Activated CD4-positive, alpha-beta T cell treated with anti-CD3 and anti-CD28 coated beads for 24 hours (primary cell): ENCODE results near the gene SIRT1.
"Not testable (repeated sequence)": the region's sequence is repeated elsewhere in the genome, so short reads cannot be mapped to it uniquely, and the experiment has no call there.

ENCODE experiments used
- DNase-seq, 2 donors: peaks; one replicate each; pipeline ENCODE4 v3.0.0-alpha.2; 2020; ENCODE audit warnings: low read depth in 2 of 2

The SIRT1 gene

GRCh38 chr10:67884313-67884841 is at the start of gene SIRT1:
TSS of gene SIRT1 (plus strand) at chr10:67884656. CDS start at chr10:67884722, 66 bp downstream.
- peak; percentile 80 to 86 for DNase-seq

- DNase-seq: not testable (repeated sequence)
Measured at GRCh38 chr10:67835541-67836394, 48.7 kb upstream of the SIRT1 start.

- DNase-seq: no peak
Measured at GRCh38 chr10:67836488-67836887, 48.0 kb upstream of the SIRT1 start.

GRCh38 chr10:67836972-67837371 is 47.5 kb upstream of the SIRT1 start:
- no peak for DNase-seq

GRCh38 chr10:67837541-67838314 is 46.7 kb upstream of the SIRT1 start, which contains the start of gene DNAJC12:
TSS of gene DNAJC12 (minus strand) at chr10:67838188. CDS start at chr10:67838011, 177 bp downstream.
- no peak for DNase-seq

- DNase-seq: not testable (repeated sequence)
Measured at GRCh38 chr10:67839511-67839910, 44.9 kb upstream of the SIRT1 start.

GRCh38 chr10:67839951-67840350 is 44.5 kb upstream of the SIRT1 start:
- no peak for DNase-seq

GRCh38 chr10:67841737-67842136 is 42.7 kb upstream of the SIRT1 start:
- DNase-seq: no peak

GRCh38 chr10:67843284-67843683 is 41.2 kb upstream of the SIRT1 start:
- no peak for DNase-seq

GRCh38 chr10:67849331-67850011 is 35.0 kb upstream of the SIRT1 start:
- DNase-seq: peak; percentile 84 to 91

- DNase-seq: no peak
Measured at GRCh38 chr10:67851186-67851585, 33.3 kb upstream of the SIRT1 start.

- no peak for DNase-seq
Measured at GRCh38 chr10:67852761-67853160, 31.7 kb upstream of the SIRT1 start.

- no peak for DNase-seq
Measured at GRCh38 chr10:67853512-67853911, 30.9 kb upstream of the SIRT1 start.

- no peak for DNase-seq
Measured at GRCh38 chr10:67858971-67859370, 25.5 kb upstream of the SIRT1 start.

- DNase-seq: no peak
Measured at GRCh38 chr10:67861750-67862432, 22.6 kb upstream of the SIRT1 start.

- DNase-seq: no peak
Measured at GRCh38 chr10:67863094-67863493, 21.4 kb upstream of the SIRT1 start.

GRCh38 chr10:67864607-67865371 is 19.7 kb upstream of the SIRT1 start:
- no peak for DNase-seq

- no peak for DNase-seq
Measured at GRCh38 chr10:67868132-67868531, 16.3 kb upstream of the SIRT1 start.

GRCh38 chr10:67869996-67870395 is 14.5 kb upstream of the SIRT1 start:
- DNase-seq: no peak
